ENCODE results near the gene C15orf62. TPM values are rescaled to one million over a fixed set of nuclear protein-coding genes. Genes with fewer than 3 reads are reported as not detected.

The C15orf62 gene
- total and polyA plus RNA-seq, 12 donors, result 0.07 to 1.1 (median 0.36) TPM; not detected in 4

- 90 to 93% (median 93%) methylated on average over 2 to 4 of the region's 4 CpGs for WGBS, 4 donors
- intact Hi-C loops (cut with DNase I), result no loop called here
- no peak overlapping the region for H3K4me3 ChIP-seq
- no peaks in the 10 kb centered on the region for H3K9me3 ChIP-seq (replicated peaks in 1 of 3)
- H3K4me1 ChIP-seq (replicated peaks in 1 of 2), result peaks cover 0 to 18% of the 10 kb centered on the region in 2 donors
- TF ChIP-seq CTCF (IDR thresholded peaks at IDR 0.05), result no peak
- TF ChIP-seq POLR2A (IDR thresholded peaks at IDR 0.05), result no peak
- H3K36me3 ChIP-seq (replicated peaks in 1 of 2), result peaks cover 0 to 29% of the 10 kb centered on the region in 2 donors
- H3K27ac ChIP-seq, result no peak overlapping the region
- H3K27me3 ChIP-seq, result no peaks in the 10 kb centered on the region
- DNase-seq, result no peak
These were observed 18.9 kb upstream of the C15orf62 start for GRCh38 chr15:40750885-40751284.

GRCh38 chr15:40751745-40752144, 18.0 kb upstream of the C15orf62 start:
- intact Hi-C loops (cut with DNase I), result no loop called here
- TF ChIP-seq CTCF (IDR thresholded peaks at IDR 0.05) (no peak), POLR2A (IDR thresholded peaks at IDR 0.05) (no peak)
- no peaks in the 10 kb centered on the region for H3K27me3 ChIP-seq
- no peak overlapping the region for H3K4me3 ChIP-seq
- H3K27ac ChIP-seq, result no peak overlapping the region
- peaks cover 0 to 29% of the 10 kb centered on the region in 2 donors for H3K36me3 ChIP-seq (replicated peaks in 1 of 2)
- H3K4me1 ChIP-seq (replicated peaks in 1 of 2), result peaks cover 0 to 18% of the 10 kb centered on the region in 2 donors
- 94 to 98% (median 95%) methylated on average over 11 to 12 of the region's 12 CpGs for WGBS, 4 donors
- no peak for DNase-seq
- H3K9me3 ChIP-seq (replicated peaks in 1 of 3), result no peaks in the 10 kb centered on the region

- Histone ChIP-seq H3K27ac (peak overlapping the region in 3 of 5 donors; percentile 78 to 84 (median 81)), H3K4me3 (peak overlapping the region in 3 of 4 donors; percentile 81 to 98 (median 95)), H3K36me3 (replicated peaks in 1 of 2) (peaks cover 0 to 17% of the 10 kb centered on the region in 2 donors), H3K4me1 (replicated peaks in 1 of 2) (peaks cover 0 to 18% of the 10 kb centered on the region in 2 donors), H3K27me3 (no peaks in the 10 kb centered on the region), H3K9me3 (replicated peaks in 1 of 3) (no peaks in the 10 kb centered on the region)
- peak; percentile 32 to 61 (median 49) for DNase-seq
- 0 to 1% (median 0%) methylated on average over 9 to 22 of the region's 22 CpGs for WGBS, 4 donors
- intact Hi-C loops (cut with DNase I), result no loop called here
- no peak for TF ChIP-seq POLR2A (IDR thresholded peaks at IDR 0.05)
- no peak for TF ChIP-seq CTCF (IDR thresholded peaks at IDR 0.05)
These were observed 15.3 kb upstream of the C15orf62 start for GRCh38 chr15:40754574-40754882.

- Histone ChIP-seq H3K36me3 (replicated peaks in 1 of 2) (peaks cover 0 to 17% of the 10 kb centered on the region in 2 donors), H3K27me3 (no peaks in the 10 kb centered on the region), H3K4me1 (replicated peaks in 1 of 2) (peaks cover 0 to 18% of the 10 kb centered on the region in 2 donors), H3K9me3 (replicated peaks in 1 of 3) (no peaks in the 10 kb centered on the region), H3K27ac (peak within 1 kb of the TSS in 4 of 5 donors; percentile 55 to 84 (median 80)), H3K4me3 (peak within 1 kb of the TSS in 3 of 4 donors; percentile 81 to 98 (median 95))
- intact Hi-C loops (cut with DNase I), result no loop called here
- WGBS, 4 donors, result 0 to 2% (median 1%) methylated on average over 48 to 66 of the region's 66 CpGs
- no peak for TF ChIP-seq CTCF (IDR thresholded peaks at IDR 0.05)
- TF ChIP-seq POLR2A (IDR thresholded peaks at IDR 0.05), result peak in 1 of 2 donors; percentile 56
- DNase-seq, result peak; percentile 89 to 95 (median 93)
These were observed 14.6 kb upstream of the C15orf62 start, which contains the start of gene RMDN3 for GRCh38 chr15:40754883-40755811. Gene RMDN3 (minus strand): TSS chr15:40755254. CDS start chr15:40754783, 471 bp downstream.

Data from adrenal gland (tissue), 12 donors.